Spleen (tissue), 11 donors: ENCODE data around the gene OPRM1. TPM values are rescaled to one million over a fixed set of nuclear protein-coding genes. Genes with fewer than 3 reads are reported as not detected.

ENCODE experiments used
- DNase-seq: peaks from one replicate; pipeline ENCODE4 v3.0.0-alpha.2; 2020
- H3K27ac ChIP-seq, 8 donors: fragments of 200-600 bp; sonication (generic) in 7 of 8; 1 replicate in 4 of 8; 2 replicates in 4 of 8; pipeline versions ENCODE4 v1.5.0 to v1.8.0; 2016 to 2021; ENCODE audit warnings: inconsistent platforms in 4 of 8, mild to moderate bottlenecking in 4 of 8, moderate library complexity in 1 of 8
- H3K27me3 ChIP-seq, 7 donors: fragments of 200-600 bp; sonication (generic) in 6 of 7; replicated peaks in 1 of 7; 1 replicate in 4 of 7; 2 replicates in 3 of 7; pipeline versions ENCODE4 v1.5.0 to v1.8.0; 2016 to 2021; ENCODE audit warnings: inconsistent platforms in 3 of 7, mild to moderate bottlenecking in 1 of 7
- H3K36me3 ChIP-seq, 6 donors: fragments of 200-600 bp; sonication (generic) in 5 of 6; 1 replicate in 4 of 6; 2 replicates in 2 of 6; pipeline versions ENCODE4 v1.5.0 to v1.8.0; 2016 to 2021; ENCODE audit warnings: inconsistent platforms in 2 of 6
- H3K4me1 ChIP-seq, 6 donors: fragments of 200-600 bp; sonication (generic) in 5 of 6; 1 replicate in 3 of 6; 2 replicates in 3 of 6; pipeline versions ENCODE4 v1.5.0 to v1.8.0; 2016 to 2021; ENCODE audit warnings: inconsistent platforms in 3 of 6
- H3K4me3 ChIP-seq, 8 donors: fragments of 200-600 bp; sonication (generic) in 7 of 8; 1 replicate in 4 of 8; 2 replicates in 4 of 8; pipeline versions ENCODE4 v1.5.0 to v1.8.0; 2016 to 2021; ENCODE audit warnings: inconsistent platforms in 4 of 8, mild to moderate bottlenecking in 4 of 8, moderate library complexity in 2 of 8
- H3K9me3 ChIP-seq, 8 donors: fragments of 200-600 bp; sonication (generic) in 7 of 8; 1 replicate in 4 of 8; 2 replicates in 4 of 8; pipeline versions ENCODE4 v1.5.0 to v1.8.0; 2016 to 2021; ENCODE audit warnings: inconsistent platforms in 4 of 8
- CTCF ChIP-seq, 11 experiments: fragments of 200-600 bp in 7 of 11; fragments of 450-650 bp in 4 of 11; sonication (generic) in 4 of 11; IDR thresholded peaks in 8 of 11; conservative IDR thresholded peaks in 3 of 11; 1 replicate in 7 of 11; 2 replicates in 4 of 11; pipeline versions ENCODE4 v1.4.0 to v1.8.0; 2016 to 2021; ENCODE audit warnings: antibody characterized with exemption in 11 of 11, inconsistent platforms in 4 of 11, mild to moderate bottlenecking in 1 of 11
- POLR2A ChIP-seq, 3 donors: fragments of 450-650 bp; IDR thresholded peaks; one replicate each; pipeline ENCODE4 v1.5.1; 2017; ENCODE audit warnings: antibody characterized with exemption in 3 of 3, mild to moderate bottlenecking in 1 of 3
- POLR2AphosphoS5 ChIP-seq, 3 donors: sonication (generic); formaldehyde crosslinking; IDR thresholded peaks; one replicate each; pipeline ENCODE4 v1.5.1; 2017; ENCODE audit warnings: antibody characterized with exemption in 3 of 3
- WGBS, 5 donors: extraction: QIAGEN DNeasy Blood & Tissue Kit in 3 of 5; methylation state at CpG; one replicate each; pipeline versions ENCODE4 v1.1.5 to v1.1.7; 2013 to 2018; 5-methylcytosine and 5-hydroxymethylcytosine counted together
- intact Hi-C: fragments of 100-400 bp; cut with DNase I; formaldehyde crosslinking; loops from one replicate; pipeline ENCODE4 v1.15.0; 2023; ENCODE audit warnings: low total_unique reads
- polyA plus RNA-seq, 3 donors: library from polyadenylated mRNA; stranded (reverse); fragments of 200-250 nt; gene quantifications; one replicate each; pipeline ENCODE4 v1.2.1, GENCODE V29; 2013
- total RNA-seq, 7 donors: library from RNA; depleted of rRNA in 3 of 7; stranded (reverse); fragments of >200 nt in 3 of 7; fragmentation: NEBNext Ultra II Directional in 4 of 7; extraction: Animal tissue kit (Norgen Biotek cat#: 25700) in 4 of 7; gene quantifications; one replicate each; pipeline versions ENCODE4 v1.1.0 to v1.2.1, GENCODE V29; 2016 to 2021
- donor health status: healthy with polysubstance abuse.
- donor health status: DM: no; HTN: no; CAD: no; lungs with moderate emphysema.
- donor health status: DM: no; HTN: no; CAD: no.
- donor health status: Bipolar disorder and iron deficiency.
- donor health status: healthy.
- donor health status: DM: no; HTN: no; CAD: no.
- donor health status: DM: yes; HTN: yes; CAD: no.

Gene OPRM1
- total and polyA plus RNA-seq, 10 donors, result not detected

DNA sequence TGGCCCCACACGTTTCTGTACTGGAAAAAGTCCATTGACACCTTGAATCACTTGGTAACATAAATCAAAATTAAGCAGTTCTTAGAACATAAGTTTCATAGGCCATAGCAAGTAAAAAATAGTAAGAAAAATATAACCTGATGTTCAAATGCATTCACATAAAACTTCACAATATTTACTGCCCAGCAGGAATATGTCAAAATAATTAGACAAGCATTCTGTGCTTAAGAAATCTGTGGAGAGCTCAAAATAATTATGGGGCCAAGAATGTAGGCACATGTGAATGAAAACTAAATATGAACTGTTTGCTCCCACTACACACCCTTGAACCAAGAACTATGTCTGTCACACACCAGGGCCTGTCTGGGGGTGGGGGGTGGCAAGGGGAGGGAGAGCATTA lies 246.8 kb downstream of the OPRM1 start:
- Histone ChIP-seq H3K4me1 (peaks cover 0 to 8% (median 0%) of the 10 kb centered on the region in 6 donors), H3K4me3 (no peak overlapping the region), H3K27ac (no peak overlapping the region), H3K27me3 (no peaks in the 10 kb centered on the region), H3K9me3 (peaks cover 0 to 7% (median 2%) of the 10 kb centered on the region in 8 donors), H3K36me3 (peaks cover 0 to 5% (median 0%) of the 10 kb centered on the region in 6 donors)
- 64 to 76% (median 67%) methylated on average over 1 of the region's 1 CpG for WGBS, 5 donors
- no peak for DNase-seq
- TF ChIP-seq CTCF (IDR thresholded peaks at IDR 0.05 in 8 of 11, conservative IDR thresholded peaks at IDR 0.05 in 3 of 11) (no peak), POLR2AphosphoS5 (IDR thresholded peaks at IDR 0.05) (no peak), POLR2A (IDR thresholded peaks at IDR 0.05) (no peak)
- intact Hi-C loops, result no loop called here

GRCh38 chr6:154289818-154290508 lies 250.9 kb downstream of the OPRM1 start:
- Histone ChIP-seq H3K27me3 (no peaks in the 10 kb centered on the region), H3K9me3 (no peaks in the 10 kb centered on the region), H3K27ac (no peak overlapping the region), H3K4me1 (peaks cover 0 to 27% (median 3%) of the 10 kb centered on the region in 6 donors), H3K36me3 (peaks cover 0 to 5% (median 0%) of the 10 kb centered on the region in 6 donors), H3K4me3 (no peak overlapping the region)
- TF ChIP-seq POLR2AphosphoS5 (IDR thresholded peaks at IDR 0.05), result no peak
- TF ChIP-seq CTCF (IDR thresholded peaks at IDR 0.05 in 8 of 11, conservative IDR thresholded peaks at IDR 0.05 in 3 of 11), result no peak
- no peak for TF ChIP-seq POLR2A (IDR thresholded peaks at IDR 0.05)
- 86 to 95% (median 91%) methylated on average over 6 of the region's 6 CpGs for WGBS, 5 donors
- intact Hi-C loops, result no loop called here
- DNase-seq, result no peak

- intact Hi-C loops, result no loop called here
- TF ChIP-seq CTCF (IDR thresholded peaks at IDR 0.05 in 8 of 11, conservative IDR thresholded peaks at IDR 0.05 in 3 of 11), result no peak
- TF ChIP-seq POLR2A (IDR thresholded peaks at IDR 0.05), result no peak
- TF ChIP-seq POLR2AphosphoS5 (IDR thresholded peaks at IDR 0.05), result no peak
- H3K4me3 ChIP-seq, result no peak overlapping the region
- 66 to 85% (median 79%) methylated on average over 3 of the region's 3 CpGs for WGBS, 5 donors
- no peaks in the 10 kb centered on the region for H3K36me3 ChIP-seq
- no peaks in the 10 kb centered on the region for H3K9me3 ChIP-seq
- DNase-seq, result no peak
- peaks cover 0 to 24% (median 3%) of the 10 kb centered on the region in 6 donors for H3K4me1 ChIP-seq
- no peak overlapping the region for H3K27ac ChIP-seq
- no peaks in the 10 kb centered on the region for H3K27me3 ChIP-seq
Observed at GRCh38 chr6:154292066-154292465, 253.0 kb downstream of the OPRM1 start.

GRCh38 chr6:154292855-154293519 lies 253.9 kb downstream of the OPRM1 start:
- Histone ChIP-seq H3K9me3 (no peaks in the 10 kb centered on the region), H3K27me3 (no peaks in the 10 kb centered on the region), H3K27ac (no peak overlapping the region), H3K36me3 (no peaks in the 10 kb centered on the region), H3K4me1 (peaks cover 0 to 31% (median 3%) of the 10 kb centered on the region in 6 donors), H3K4me3 (no peak overlapping the region)
- no peak for DNase-seq
- WGBS, 5 donors, result 83 to 92% (median 87%) methylated on average over 4 of the region's 4 CpGs
- TF ChIP-seq POLR2AphosphoS5 (IDR thresholded peaks at IDR 0.05) (no peak), CTCF (IDR thresholded peaks at IDR 0.05 in 8 of 11, conservative IDR thresholded peaks at IDR 0.05 in 3 of 11) (no peak), POLR2A (IDR thresholded peaks at IDR 0.05) (no peak)
- intact Hi-C loops, result no loop called here
